Vagina (tissue), 2 donors: ENCODE data around the gene OGFOD2.

Source experiments
- CTCF ChIP-seq, 3 experiments: fragments of 450-650 bp in 2 of 3; fragments of 200-600 bp in 1 of 3; sonication (generic) in 1 of 3; IDR thresholded peaks; one replicate each; pipeline ENCODE4 v1.5.1; 2017 to 2019; ENCODE audit warnings: antibody characterized with exemption in 3 of 3, mild to moderate bottlenecking in 2 of 3, moderate library complexity in 2 of 3
- POLR2A ChIP-seq, 2 donors: fragments of 450-650 bp; IDR thresholded peaks; one replicate each; pipeline ENCODE4 v1.6.1; 2017; ENCODE audit warnings: antibody characterized with exemption in 2 of 2, mild to moderate bottlenecking in 2 of 2, moderate library complexity in 2 of 2

- TF ChIP-seq POLR2A (IDR thresholded peaks at IDR 0.05) (no peak), CTCF (IDR thresholded peaks at IDR 0.05) (no peak)
Observed at GRCh38 chr12:122939125-122939524, 35.9 kb upstream of the OGFOD2 start.
